H1 (cell line): ENCODE results near the gene MAP1B. TPM values are rescaled to one million over a fixed set of nuclear protein-coding genes. Genes with fewer than 3 reads are reported as not detected.

Experiments
- CTCF ChIA-PET: fragments of 300-600 bp; sonication (Branson Sonifier 250); formaldehyde crosslinking; loops from one replicate; lab custom pipeline; 2021; ENCODE audit not compliant: partially characterized antibody; lab: Charles Lee
- POLR2A ChIA-PET: fragments of 300-600 bp; sonication (Branson Sonifier 250); formaldehyde crosslinking; loops from one replicate; lab custom pipeline; 2021; ENCODE audit warnings: inconsistent platforms; ENCODE audit not compliant: partially characterized antibody; lab: Charles Lee
- DNase-seq, 2 experiments: peaks; one replicate each; pipeline versions ENCODE4 v3.0.0 to v3.0.0-alpha.2; 2010 to 2022; ENCODE audit warnings: low spot score in 2 of 2, low read depth in 1 of 2, mixed read lengths in 1 of 2
- FAIRE-seq: peaks from 2 replicates; lab custom pipeline; 2011; peaks lifted over from hg19 to GRCh38; lab: Jason Lieb, UNC
- H2AFZ ChIP-seq: 2 replicates; pipeline ENCODE4 v1.8.1; 2012; ENCODE audit warnings: low read length, inconsistent platforms
- H2AK5ac ChIP-seq: 2 replicates; pipeline ENCODE4 v1.6.1; 2013; ENCODE audit warnings: low read depth, low read length
- H2BK120ac ChIP-seq: replicated peaks from 2 replicates; pipeline ENCODE3; 2013; ENCODE audit warnings: low read depth, low read length, inconsistent platforms
- H2BK12ac ChIP-seq: 2 replicates; pipeline ENCODE4 v1.6.1; 2013; ENCODE audit warnings: low read depth, low read length
- H2BK15ac ChIP-seq: 2 replicates; pipeline ENCODE4 v1.6.1; 2013; ENCODE audit warnings: low read length
- H2BK20ac ChIP-seq: 2 replicates; pipeline ENCODE4 v1.6.1; 2013; ENCODE audit warnings: low read length
- H2BK5ac ChIP-seq: 2 replicates; pipeline ENCODE4 v1.6.1; 2013; ENCODE audit warnings: low read depth, low read length
- H3K14ac ChIP-seq: 2 replicates; pipeline ENCODE4 v1.6.1; 2013; ENCODE audit warnings: inconsistent platforms; ENCODE audit not compliant: insufficient read length
- H3K18ac ChIP-seq: 2 replicates; pipeline ENCODE4 v1.6.1; 2013; ENCODE audit warnings: low read length; ENCODE audit errors: extremely low read depth
- H3K23ac ChIP-seq: 2 replicates; pipeline ENCODE4 v1.6.1; 2013; ENCODE audit warnings: inconsistent platforms; ENCODE audit not compliant: insufficient read length
- H3K23me2 ChIP-seq: 2 replicates; pipeline ENCODE4 v1.6.1; 2013; ENCODE audit warnings: low read depth, low read length
- H3K27ac ChIP-seq: 2 replicates; pipeline ENCODE4 v1.6.1; 2011; ENCODE audit warnings: low read depth, low read length, inconsistent platforms
- H3K27me3 ChIP-seq, 4 experiments: replicated peaks in 1 of 4; 1 replicate in 1 of 4; 2 replicates in 3 of 4; pipeline versions ENCODE4 v1.6.1 to v1.8.1; 2011 to 2013; ENCODE audit warnings: low read length in 3 of 4, mild to moderate bottlenecking in 3 of 4, inconsistent platforms in 2 of 4, mixed read lengths in 2 of 4, moderate library complexity in 1 of 4; ENCODE audit not compliant: control insufficient read depth in 3 of 4, insufficient read depth in 3 of 4; ENCODE audit errors: extremely low read depth in 1 of 4
- H3K36me3 ChIP-seq, 4 experiments: 2 replicates each; pipeline versions ENCODE4 v1.6.1 to v1.8.1; 2011 to 2013; ENCODE audit warnings: mild to moderate bottlenecking in 4 of 4, low read length in 3 of 4, moderate library complexity in 2 of 4, control low read depth in 1 of 4, inconsistent platforms in 1 of 4; ENCODE audit not compliant: insufficient read depth in 4 of 4, control insufficient read depth in 2 of 4
- H3K4ac ChIP-seq: replicated peaks from 2 replicates; pipeline ENCODE3; 2013; ENCODE audit warnings: low read length, low read depth, mixed read lengths, inconsistent platforms; ENCODE audit not compliant: insufficient read length
- H3K4me1 ChIP-seq, 4 experiments: replicated peaks in 1 of 4; 1 replicate in 1 of 4; 2 replicates in 3 of 4; pipeline versions ENCODE4 v1.6.1 to v1.8.1; 2011 to 2013; ENCODE audit warnings: low read length in 3 of 4, inconsistent platforms in 2 of 4, mixed read lengths in 1 of 4; ENCODE audit not compliant: insufficient read depth in 4 of 4, control insufficient read depth in 3 of 4
- H3K4me2 ChIP-seq, 2 experiments: 2 replicates each; pipeline versions ENCODE4 v1.6.1 to v1.8.1; 2011 to 2013; ENCODE audit warnings: low read depth in 2 of 2, low read length in 2 of 2, control low read depth in 1 of 2, inconsistent platforms in 1 of 2, mild to moderate bottlenecking in 1 of 2; ENCODE audit not compliant: insufficient read depth in 1 of 2
- H3K4me3 ChIP-seq, 4 experiments: fragments of 200-600, 300-600 bp in 1 of 4; sonication (generic), shearing (Covaris generic), sonication (Bioruptor Twin) in 1 of 4; 2 replicates each; pipeline versions ENCODE4 v1.5.1 to v1.8.1; 2011 to 2016; ENCODE audit warnings: low read length in 4 of 4, low read depth in 3 of 4, control low read depth in 2 of 4, inconsistent platforms in 2 of 4, mild to moderate bottlenecking in 2 of 4, mixed read lengths in 1 of 4, moderate library complexity in 1 of 4; ENCODE audit not compliant: insufficient read depth in 2 of 4; ENCODE audit errors: extremely low read depth in 1 of 4
- H3K56ac ChIP-seq: replicated peaks from 2 replicates; pipeline ENCODE3; 2013; ENCODE audit warnings: low read depth, mild to moderate bottlenecking, mixed read lengths, low read length, inconsistent platforms; ENCODE audit not compliant: insufficient read length
- H3K79me1 ChIP-seq: 2 replicates; pipeline ENCODE4 v1.6.1; 2013; ENCODE audit warnings: low read depth, low read length, control low read depth
- H3K79me2 ChIP-seq, 2 experiments: 2 replicates each; pipeline versions ENCODE4 v1.6.1 to v1.8.1; 2012 to 2013; ENCODE audit warnings: low read length in 2 of 2, mild to moderate bottlenecking in 2 of 2, inconsistent platforms in 1 of 2; ENCODE audit not compliant: insufficient read depth in 2 of 2, control insufficient read depth in 1 of 2
- H3K9ac ChIP-seq, 4 experiments: replicated peaks in 1 of 4; 1 replicate in 1 of 4; 2 replicates in 3 of 4; pipeline versions ENCODE4 v1.6.1 to v1.8.1; 2011 to 2013; ENCODE audit warnings: low read depth in 3 of 4, low read length in 3 of 4, control low read depth in 2 of 4, mild to moderate bottlenecking in 2 of 4, moderate library complexity in 2 of 4, inconsistent platforms in 1 of 4; ENCODE audit errors: extremely low read depth in 1 of 4
- H3K9me3 ChIP-seq, 2 experiments: 2 replicates each; pipeline versions ENCODE4 v1.6.1 to v1.8.1; 2012 to 2013; ENCODE audit warnings: mild to moderate bottlenecking in 2 of 2, moderate library complexity in 2 of 2, control low read depth in 1 of 2, inconsistent platforms in 1 of 2, low read depth in 1 of 2, low read length in 1 of 2, mixed read lengths in 1 of 2; ENCODE audit not compliant: insufficient read depth in 2 of 2
- H4K20me1 ChIP-seq, 2 experiments: replicated peaks in 1 of 2; 2 replicates each; pipeline versions ENCODE3 to v1.8.1; 2011 to 2013; ENCODE audit warnings: inconsistent platforms in 2 of 2, low read length in 2 of 2, mild to moderate bottlenecking in 1 of 2; ENCODE audit not compliant: insufficient read depth in 2 of 2, control insufficient read depth in 1 of 2
- H4K5ac ChIP-seq: 2 replicates; pipeline ENCODE4 v1.6.1; 2013; ENCODE audit warnings: low read length, low read depth, mixed read lengths, inconsistent platforms; ENCODE audit not compliant: insufficient read length
- H4K8ac ChIP-seq: 2 replicates; pipeline ENCODE4 v1.8.0; 2013; ENCODE audit warnings: mild to moderate bottlenecking, moderate library complexity, low read length, inconsistent platforms; ENCODE audit not compliant: insufficient read depth; ENCODE audit errors: extremely low read depth
- H4K91ac ChIP-seq: replicated peaks from 2 replicates; pipeline ENCODE3; 2013; ENCODE audit warnings: low read length, mixed read lengths, inconsistent platforms; ENCODE audit not compliant: insufficient read length
- CEBPB ChIP-seq: IDR thresholded peaks from 2 replicates; pipeline ENCODE4 v1.6.1; 2012; ENCODE audit warnings: low read depth, low read length
- GTF2F1 ChIP-seq: IDR thresholded peaks from 2 replicates; pipeline ENCODE4 v1.6.1; 2012; ENCODE audit warnings: low read depth, low read length, improper control_type of control experiment, borderline replicate concordance
- KDM1A ChIP-seq: fragments of 200-600, 300-600 bp; sonication (generic); IDR thresholded peaks from 2 replicates; pipeline ENCODE4 v1.7.1; 2016; ENCODE audit warnings: mild to moderate bottlenecking, low read length, borderline replicate concordance
- POLR2A ChIP-seq, 2 experiments: IDR thresholded peaks; 1 replicate in 1 of 2; 2 replicates in 1 of 2; pipeline ENCODE4 v1.6.1; 2011; ENCODE audit warnings: low read depth in 2 of 2, low read length in 2 of 2, mild to moderate bottlenecking in 2 of 2; ENCODE audit errors: control extremely low read depth in 1 of 2
- RXRA ChIP-seq: IDR thresholded peaks from 2 replicates; pipeline ENCODE4 v1.6.1; 2011; ENCODE audit warnings: low read depth, mild to moderate bottlenecking, low read length, moderate library complexity; ENCODE audit not compliant: insufficient read depth
- SIN3A ChIP-seq, 2 experiments: IDR thresholded peaks in 1 of 2; conservative IDR thresholded peaks in 1 of 2; 2 replicates each; pipeline ENCODE4 v1.6.1; 2011 to 2012; ENCODE audit warnings: low read length in 2 of 2, improper control_type of control experiment in 1 of 2, low read depth in 1 of 2, mild to moderate bottlenecking in 1 of 2
- SIX5 ChIP-seq: IDR thresholded peaks from 2 replicates; pipeline ENCODE4 v1.6.1; 2011; ENCODE audit warnings: mild to moderate bottlenecking, low read depth, low read length
- ZNF274 ChIP-seq: IDR thresholded peaks from 2 replicates; pipeline ENCODE4 v1.7.0; 2012; ENCODE audit warnings: low read length, borderline replicate concordance; ENCODE audit errors: extremely low read depth
- WGBS, 2 experiments: shearing (Covaris generic) in 1 of 2; methylation state at CpG; one replicate each; pipeline versions ENCODE4 v1.1.6 to v1.1.7; 2013 to 2015; ENCODE audit warnings: low lambda C conversion rate in 2 of 2, mixed read lengths in 2 of 2, inconsistent platforms in 1 of 2, low coverage in 1 of 2, missing lambda C conversion rate in 1 of 2; ENCODE audit not compliant: insufficient replicate concordance in 2 of 2, insufficient coverage in 1 of 2, insufficient read length in 1 of 2; ENCODE audit errors: extremely low coverage in 1 of 2, missing lambda C conversion rate in 1 of 2; 5-methylcytosine and 5-hydroxymethylcytosine counted together
- polyA plus RNA-seq, 7 experiments: library from polyadenylated mRNA; depleted of rRNA in 3 of 7; stranded (reverse) in 5 of 7; unstranded in 2 of 7; fragments of >200 nt in 5 of 7; fragments of 200-250 nt in 2 of 7; gene quantifications; 1 replicate in 5 of 7; 2 replicates in 1 of 7; 4 replicates in 1 of 7; pipeline versions ENCODE4 v1.2.1 to v1.2.3, GENCODE V29; 2011 to 2013; ENCODE audit warnings: missing spikeins in 2 of 7, mixed read lengths in 2 of 7
- total RNA-seq: library from RNA; stranded (reverse); fragmentation: NEBNext Ultra II Directional; extraction: Animal tissue kit (Norgen Biotek cat#: 25700); gene quantifications from 2 replicates; pipeline ENCODE4 v1.2.1, GENCODE V29; 2021

MAP1B gene
- total and polyA plus RNA-seq, 2 of the 8 experiments (the other 6 are each of a cell fraction or from before 2014, with no cell fraction given) = 24.5 to 120 TPM

- Histone ChIP-seq H3K27me3 (no peaks in the 10 kb centered on the region; a peak in 1 of 7 replicates), H2BK120ac (no peak overlapping the region), H3K4me2 (peak overlapping the region; percentile 76 to 98), H3K79me1 (0 out of 2 replicates have a peak, but pooled peaks cover 2% of the 10 kb centered on the region), H3K4ac (peak overlapping the region; percentile 61), H4K5ac (peak overlapping the region; percentile 78), H3K4me3 (peak overlapping the region; percentile 84 to 98 (median 94)), H3K4me1 (peaks cover 3 to 12% (median 6%) of the 10 kb centered on the region in 4 experiments; a peak in 6 of 7 replicates), H3K36me3 (peaks cover 0 to 11% (median 0%) of the 10 kb centered on the region in 4 experiments; a peak in 1 of 8 replicates), H3K18ac (peak overlapping the region; percentile 42; the same call in 1 of the 2 replicates), H2BK5ac (no peak overlapping the region; the same call in 1 of the 2 replicates), H2BK20ac (no peak overlapping the region), H3K56ac (no peak overlapping the region), H4K8ac (peak overlapping the region; percentile 94), H2AFZ (no peak overlapping the region), H2AK5ac (no peak overlapping the region), H3K79me2 (peaks cover 7 to 40% of the 10 kb centered on the region in 2 experiments), H3K23ac (no peak overlapping the region), H3K9ac (peak overlapping the region; percentile 70 to 82 (median 74)), H2BK15ac (peak overlapping the region; percentile 36; the same call in 1 of the 2 replicates), H3K27ac (peak overlapping the region; percentile 50; the same call in 1 of the 2 replicates), H4K91ac (peak overlapping the region; percentile 75), H3K23me2 (peaks cover 10% of the 10 kb centered on the region), H3K14ac (no peak overlapping the region), H2BK12ac (no peak overlapping the region), H3K9me3 (no peaks in the 10 kb centered on the region), H4K20me1 (peaks cover 0 to 1% of the 10 kb centered on the region in 2 experiments)
- ChIA-PET POLR2A (interaction anchor here (0.7 to 7.7 kb wide), 15 partner anchors 10 to 521 kb away, joined by 3 to 72 read pairs (median 4); partner anchors contain the start of genes MCCC2, MRPS27 and PTCD2), CTCF (interaction anchor here (0.6 to 0.8 kb wide), 2 partner anchors 42 to 180 kb away, joined by 3 read pairs; no protein-coding TSS in a partner anchor)
- peak in 1 of 2 experiments; percentile 74 for DNase-seq
- no peak for FAIRE-seq
- 0% methylated on average over 10 of the region's 11 CpGs; no CpG with 5 or more reads in 1 of the 2 experiments for WGBS, 2 experiments
- TF ChIP-seq POLR2A (IDR thresholded peaks at IDR 0.05; ENCODE audit: control extremely low read depth in 1 of 2, low read depth in 2 of 2, low read length in 2 of 2) (peak in 1 of 2 experiments; percentile 44; a peak in 1 of 3 replicates), ZNF274 (no peak), KDM1A (no peak), SIX5 (no peak), RXRA (no peak), GTF2F1 (no peak), CEBPB (peak; percentile 23; the same call in 1 of the 2 replicates), SIN3A (conservative IDR thresholded peaks at IDR 0.05 in 1 of 2, IDR thresholded peaks at IDR 0.05 in 1 of 2; ENCODE audit: low read depth in 1 of 2, low read length in 2 of 2) (0 out of 4 replicates have a peak, but pooled peaks of 1 of the 2 experiments have one; percentile 27)
These were observed 576 bp downstream of the MAP1B start for GRCh38 chr5:72107901-72108201.
